HG02981 (cell line): ENCODE data around the gene SOX3.

Experiments used
- ATAC-seq: cut with Tn5 transposase; IDR thresholded peaks from one replicate; pipeline ENCODE4 v1.9.1; 2021; ENCODE audit warnings: mild to moderate bottlenecking, moderate library complexity; ENCODE audit not compliant: unreplicated experiment

The SOX3 gene

DNA sequence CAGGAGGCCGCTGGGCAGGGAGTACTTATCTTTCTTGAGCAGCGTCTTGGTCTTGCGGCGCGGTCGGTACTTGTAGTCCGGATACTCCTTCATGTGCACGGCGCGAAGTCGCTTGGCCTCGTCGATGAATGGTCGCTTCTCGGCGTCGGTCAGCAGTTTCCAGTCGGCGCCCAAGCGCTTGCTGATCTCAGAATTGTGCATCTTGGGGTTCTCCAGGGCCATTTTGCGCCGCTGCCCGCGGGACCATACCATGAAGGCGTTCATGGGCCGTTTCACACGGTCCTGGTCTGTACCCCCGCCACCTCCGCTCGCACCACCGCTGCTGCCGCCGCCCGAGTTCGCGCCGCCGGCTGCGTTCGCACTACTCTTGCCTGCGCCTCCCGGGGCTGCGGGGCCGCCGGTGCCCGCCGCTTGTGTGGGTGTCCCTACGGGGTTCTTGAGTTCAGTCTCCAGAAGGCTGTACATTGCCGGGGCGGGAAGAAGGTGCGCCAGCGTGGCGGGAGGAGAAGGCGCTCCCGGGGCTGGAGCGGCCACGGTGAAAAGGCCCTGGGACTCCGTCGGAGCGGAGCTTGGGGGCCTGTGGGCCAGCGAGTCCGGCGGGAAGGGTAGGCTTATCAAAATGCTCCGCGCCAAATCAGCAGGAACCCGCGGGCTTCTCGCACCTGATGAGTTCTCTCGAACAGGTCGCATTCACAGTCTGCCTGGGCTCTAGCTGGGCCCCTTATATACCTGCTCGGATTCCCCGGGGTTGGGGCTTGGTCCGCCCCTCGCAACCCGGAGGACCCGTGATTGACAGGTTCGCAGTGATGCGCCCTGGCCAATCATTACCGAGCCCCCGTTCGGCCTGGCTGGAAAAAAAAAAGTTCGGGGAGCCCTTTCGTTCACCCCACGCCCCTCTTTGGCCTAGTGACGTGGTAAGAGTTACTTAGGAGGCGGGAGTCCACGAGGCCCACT is at the start of gene SOX3:
SOX3 (minus strand) TSS at position 699 of the 954 bp plus-strand sequence; CDS start at position 690, 9 bp downstream.
- ATAC-seq = no peak

DNA sequence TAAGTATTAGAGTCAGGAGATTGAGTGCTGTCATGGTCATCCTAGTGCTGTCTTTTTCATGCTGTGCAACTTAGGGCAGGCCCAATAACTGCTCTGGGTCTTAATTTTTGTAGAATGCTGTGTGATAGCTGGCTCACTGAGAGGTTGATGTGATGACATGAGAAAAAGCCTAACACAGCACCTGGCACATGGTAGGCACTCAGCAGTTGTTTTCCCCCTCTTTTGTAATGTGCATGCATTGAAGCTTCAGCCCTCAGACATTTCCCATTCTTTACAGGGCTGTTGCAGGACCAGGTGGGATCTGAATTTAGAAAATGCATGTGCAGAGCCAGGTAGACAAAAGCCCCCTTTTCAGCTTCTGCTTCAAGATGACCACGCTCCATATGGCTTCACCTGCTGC is 44.1 kb upstream of the SOX3 start:
- no peak for ATAC-seq

DNA sequence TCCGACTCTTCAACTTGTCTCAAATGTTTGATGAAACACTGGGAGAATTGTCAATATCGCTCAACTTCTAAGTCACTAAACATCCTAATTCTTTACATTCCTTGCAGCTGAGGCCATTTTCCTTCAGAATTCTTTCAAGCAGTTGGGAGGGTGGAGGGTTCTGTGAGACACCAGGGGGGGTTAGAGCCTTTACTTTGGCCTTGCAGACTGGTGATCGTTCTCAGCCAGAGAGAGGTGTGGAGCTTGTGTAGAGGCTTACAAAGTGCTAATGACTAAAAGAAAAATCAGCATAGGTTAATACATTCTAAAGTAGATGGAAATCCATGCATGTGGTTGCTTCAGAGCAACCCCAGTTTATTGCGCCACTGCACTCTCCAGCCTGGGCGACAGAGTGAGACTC is 21.3 kb upstream of the SOX3 start:
- no peak for ATAC-seq

DNA sequence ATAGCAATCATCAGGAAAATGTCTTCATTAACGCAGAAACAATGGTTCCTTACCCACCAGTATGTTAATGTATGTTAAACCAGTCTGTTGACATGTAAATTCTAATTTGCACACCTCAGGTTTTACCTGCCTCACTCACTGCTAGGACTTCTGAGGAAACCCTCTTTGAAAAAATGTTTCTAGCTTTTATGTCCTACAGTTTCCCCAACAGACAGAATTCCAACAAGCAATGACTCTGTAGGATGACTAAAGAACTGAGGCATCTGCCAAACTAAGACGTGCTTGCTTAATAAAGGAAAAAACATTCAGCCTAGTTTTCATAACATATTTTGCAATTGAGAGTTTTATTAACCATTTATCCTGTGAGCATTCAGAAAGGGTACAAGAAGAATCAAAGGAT is 20.6 kb upstream of the SOX3 start:
- ATAC-seq = no peak

DNA sequence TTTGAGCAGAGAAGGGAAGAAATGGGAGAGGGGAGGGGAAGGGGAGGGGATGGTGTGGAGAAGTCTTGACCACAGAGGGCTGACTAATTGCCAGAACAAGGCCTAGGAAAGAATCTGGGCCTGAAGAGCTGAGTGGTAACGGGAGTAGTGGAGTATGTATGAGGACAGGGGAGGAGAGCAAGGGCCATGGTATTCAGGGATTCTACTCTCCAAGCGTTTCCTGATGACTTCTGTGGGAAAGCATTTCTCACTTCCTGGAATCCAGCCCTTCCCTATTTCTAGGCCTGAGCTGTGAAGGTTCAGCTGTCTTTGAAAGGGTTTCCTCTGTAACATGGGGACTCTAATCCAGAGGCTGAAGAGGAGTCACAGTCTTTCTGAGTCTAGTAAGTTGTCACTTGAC is 19.7 kb upstream of the SOX3 start:
- ATAC-seq = no peak

DNA sequence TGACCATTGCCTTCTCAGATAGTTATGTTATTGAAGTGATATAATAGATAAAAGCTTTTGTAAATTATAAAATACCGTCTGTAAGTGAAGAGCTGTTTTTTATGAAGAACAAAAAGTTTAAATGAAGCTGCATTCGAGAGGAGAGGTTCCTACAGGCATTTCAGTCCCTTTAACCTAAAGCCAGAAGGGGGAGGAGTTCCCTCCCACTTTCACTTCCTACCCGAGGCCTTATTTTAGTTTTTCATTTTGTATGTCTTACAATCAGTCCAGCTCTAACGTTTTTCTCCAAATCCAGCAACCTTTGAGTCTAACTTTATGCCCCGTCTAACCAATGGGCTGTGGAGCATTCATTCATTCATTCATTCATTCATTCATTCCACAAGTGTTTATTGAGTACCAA is 16.5 kb upstream of the SOX3 start:
- no peak for ATAC-seq

DNA sequence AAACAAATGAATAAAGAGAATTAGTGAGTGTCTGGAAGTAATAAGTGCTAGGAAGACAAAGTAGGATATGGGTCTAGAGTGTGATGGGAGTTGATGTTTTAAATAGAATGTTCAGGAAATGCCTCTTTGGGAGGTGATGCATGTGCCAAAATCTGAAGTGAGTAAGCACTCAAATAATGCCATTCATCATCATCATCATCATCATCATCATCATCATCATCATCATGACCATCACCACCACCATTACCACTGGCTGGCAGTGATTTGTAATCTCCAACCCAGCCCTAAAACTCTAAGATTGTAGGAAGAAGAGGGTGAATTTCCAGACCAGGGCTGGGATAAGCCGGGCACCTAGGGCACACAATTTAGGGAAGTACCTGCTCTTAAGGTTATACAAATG is 9.7 kb upstream of the SOX3 start:
- no peak for ATAC-seq

DNA sequence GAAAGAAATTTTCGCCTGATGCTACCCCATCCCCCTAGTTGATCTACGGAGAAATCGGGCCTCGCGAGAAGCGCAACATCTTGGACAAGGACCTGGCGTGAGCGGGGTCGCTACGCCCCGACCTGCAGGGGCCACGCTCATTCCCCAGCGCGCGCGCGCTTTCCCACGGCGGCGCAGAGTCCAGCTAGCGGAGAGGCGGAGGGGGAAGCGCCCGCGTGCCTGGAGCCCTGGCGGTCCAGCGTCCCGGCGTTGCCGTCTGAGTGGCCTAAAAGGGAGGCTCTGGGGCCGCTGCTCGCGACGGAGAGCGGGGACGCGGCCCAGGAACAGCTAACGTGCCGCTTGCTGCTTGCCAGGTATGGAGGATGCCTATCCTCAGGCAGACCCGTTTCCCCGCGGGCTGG is 6.0 kb upstream of the SOX3 start:
- no peak for ATAC-seq

DNA sequence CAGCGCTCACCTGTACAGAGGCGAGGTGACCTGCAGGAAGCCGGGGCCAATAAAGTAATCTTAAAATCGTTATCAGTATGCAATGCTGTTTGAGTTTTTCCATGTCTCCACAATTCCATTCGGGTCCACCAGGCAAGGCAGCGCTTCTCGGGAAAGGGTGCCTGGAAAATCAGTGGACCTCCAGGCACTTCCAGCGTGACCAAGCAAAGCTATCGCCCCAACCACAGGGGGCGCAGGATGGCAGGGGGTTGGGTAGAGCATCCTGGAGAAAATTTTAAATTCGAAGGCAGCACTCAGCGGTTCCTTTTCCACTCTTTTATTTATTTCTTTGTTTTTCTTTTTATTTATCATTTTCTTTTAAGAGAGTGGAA is 5.4 kb upstream of the SOX3 start:
- no peak for ATAC-seq

DNA sequence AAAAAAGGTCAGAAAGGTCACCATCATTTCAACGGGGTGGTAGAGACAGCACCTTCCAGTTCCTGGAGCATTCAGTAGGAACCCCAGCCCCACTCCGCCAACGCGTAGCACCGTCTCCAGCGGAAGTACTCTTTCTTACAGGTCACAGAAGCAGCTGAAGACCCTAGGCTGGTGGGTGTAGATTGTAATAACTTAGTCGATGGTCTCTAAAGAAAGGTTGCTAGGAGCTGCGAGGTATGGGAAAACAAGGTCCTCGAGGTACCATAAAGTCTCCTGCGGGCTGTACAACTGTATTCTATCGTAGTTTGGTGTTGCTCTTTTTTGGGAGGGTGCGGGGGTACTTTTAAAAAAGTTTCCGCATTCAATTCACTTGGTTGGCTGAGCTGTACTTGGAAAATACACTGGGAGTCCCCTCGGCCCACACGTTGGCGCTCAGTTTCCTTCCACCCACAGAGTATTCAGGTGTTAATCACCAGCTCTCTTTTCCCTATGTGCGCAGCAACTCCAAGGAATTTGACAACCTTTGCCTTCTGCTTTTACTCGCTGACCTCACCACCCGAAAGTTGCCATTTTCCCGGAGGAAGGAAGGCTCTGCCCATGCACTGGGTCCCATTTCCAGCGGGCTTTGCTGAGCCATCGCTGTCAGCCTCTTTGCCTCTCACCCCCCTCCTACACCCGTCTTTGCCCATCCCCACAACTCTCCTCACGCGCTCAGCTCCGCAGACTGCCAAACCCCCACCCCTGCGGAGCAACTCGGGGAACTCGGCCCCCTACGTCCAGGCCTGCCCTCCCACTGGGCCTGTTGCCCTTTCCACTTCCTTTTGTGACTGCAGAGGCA is 4.8 kb upstream of the SOX3 start:
- ATAC-seq = no peak

DNA sequence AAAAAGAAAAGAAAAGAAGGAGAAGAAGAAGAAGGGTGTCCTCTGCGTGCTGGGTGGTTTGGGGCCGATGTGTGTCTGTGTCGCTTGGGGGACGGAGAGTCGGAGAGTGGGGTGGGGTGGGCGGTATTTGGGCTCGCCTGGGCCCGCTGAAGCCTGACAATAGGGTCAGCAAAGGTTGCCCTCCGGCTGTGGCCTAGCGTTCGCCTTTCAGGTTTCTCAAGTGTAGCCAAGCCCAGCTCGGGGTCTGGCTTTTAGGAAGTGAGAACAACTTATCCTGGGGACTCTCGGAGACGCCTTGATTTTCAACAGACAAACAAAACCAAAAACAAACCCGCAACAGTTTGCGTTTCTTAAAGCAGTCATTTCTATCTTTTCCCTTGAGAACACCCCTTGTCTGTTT is 4.1 kb upstream of the SOX3 start:
- ATAC-seq = no peak

DNA sequence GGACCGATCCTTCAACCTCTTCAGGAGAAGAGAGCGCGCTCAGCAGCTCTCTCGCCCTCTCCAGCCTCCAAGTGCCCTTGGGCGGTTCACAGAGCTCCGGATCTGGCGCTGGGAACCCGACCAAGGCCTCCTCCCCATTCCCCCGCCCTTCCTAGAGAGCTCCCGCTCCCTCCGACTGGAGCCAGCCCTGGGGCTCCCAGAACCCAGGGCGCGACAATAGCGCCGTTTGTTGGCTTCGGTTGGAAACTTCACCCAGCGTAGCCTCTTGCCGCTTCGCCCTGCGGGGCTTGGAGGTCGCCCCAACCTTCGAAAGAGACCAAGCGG is 3.1 kb upstream of the SOX3 start:
- ATAC-seq = no peak

DNA sequence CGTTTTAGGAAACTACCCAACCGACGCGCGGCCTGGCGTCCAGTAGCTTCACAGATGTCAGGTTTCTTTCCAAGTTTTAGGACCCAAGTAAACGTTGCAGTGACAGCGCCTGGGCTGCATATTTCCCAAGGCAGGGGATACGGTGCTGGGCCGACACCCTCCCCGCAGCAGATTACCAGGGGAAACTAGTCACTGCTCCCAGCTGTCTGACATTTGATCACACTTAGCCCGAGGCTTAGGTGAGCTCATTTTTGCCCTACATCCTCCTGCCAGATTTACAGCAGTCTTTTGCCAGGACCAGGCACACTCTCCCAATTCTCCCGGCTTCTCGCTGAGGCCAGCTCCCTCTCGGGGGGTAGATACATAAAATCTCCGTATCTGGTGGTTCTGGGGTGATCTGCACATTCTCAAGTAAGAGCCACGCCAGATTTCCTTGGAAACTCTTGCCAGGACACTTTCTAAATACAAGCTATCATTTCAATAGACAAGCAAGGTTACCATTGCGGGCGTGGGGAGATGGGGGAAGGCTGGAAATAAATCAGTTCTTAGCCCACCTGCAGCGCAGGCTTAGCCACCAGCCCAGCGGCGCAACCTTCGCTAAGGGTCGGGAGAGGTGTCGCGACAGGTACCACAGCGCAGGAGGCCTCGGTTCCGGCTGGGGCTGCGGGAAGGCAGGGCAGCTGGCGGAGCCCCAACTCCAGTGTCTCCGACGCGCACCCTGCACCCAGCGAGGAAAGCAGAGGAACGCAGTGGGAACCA is 2.5 kb upstream of the SOX3 start:
- no peak for ATAC-seq

DNA sequence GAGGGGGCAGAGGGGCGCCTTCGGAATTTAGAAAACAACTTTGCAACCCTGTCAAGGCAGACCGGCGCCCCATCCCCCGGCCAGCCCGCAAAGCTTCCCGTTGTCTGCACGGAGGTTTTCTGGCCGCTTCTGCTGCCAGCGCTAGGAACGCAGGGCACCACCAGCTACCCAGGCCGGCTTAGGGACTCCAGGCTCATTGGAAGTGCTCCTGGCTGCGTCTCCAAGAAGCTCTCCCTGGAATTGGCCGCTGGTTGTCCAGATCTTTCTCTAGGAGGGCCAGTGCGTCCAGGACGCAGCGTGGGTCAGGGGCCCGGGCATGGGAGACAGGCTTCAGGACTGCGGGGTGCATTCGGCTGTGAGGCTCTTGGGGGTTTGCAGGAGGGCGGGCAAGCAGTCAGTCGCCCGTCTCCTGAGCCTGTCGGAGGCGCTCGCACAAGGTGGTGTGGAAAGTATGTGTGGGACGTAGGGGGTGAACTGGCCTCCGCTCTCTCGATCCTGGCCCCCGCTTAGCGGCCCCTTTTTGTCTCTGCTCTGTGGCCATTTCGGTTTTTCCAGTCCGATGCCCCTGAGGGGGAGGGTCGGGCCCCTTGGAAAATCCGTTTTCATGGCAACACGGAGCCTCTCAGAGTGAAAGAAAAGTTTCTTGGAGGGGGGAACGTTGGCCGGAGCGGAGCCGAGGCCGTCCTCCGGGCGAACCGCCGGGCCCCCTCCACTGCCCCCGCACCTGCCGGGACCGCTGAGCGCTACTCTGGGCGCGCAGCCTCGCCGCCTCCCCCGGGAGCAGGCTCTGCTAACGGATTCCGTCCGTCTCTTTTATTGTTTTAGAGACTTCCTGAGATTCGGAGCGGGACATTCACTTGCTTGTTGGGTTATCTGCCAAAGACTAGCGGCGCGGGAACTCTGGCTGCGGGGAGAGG is 810 bp upstream of the SOX3 start:
- no peak for ATAC-seq

DNA sequence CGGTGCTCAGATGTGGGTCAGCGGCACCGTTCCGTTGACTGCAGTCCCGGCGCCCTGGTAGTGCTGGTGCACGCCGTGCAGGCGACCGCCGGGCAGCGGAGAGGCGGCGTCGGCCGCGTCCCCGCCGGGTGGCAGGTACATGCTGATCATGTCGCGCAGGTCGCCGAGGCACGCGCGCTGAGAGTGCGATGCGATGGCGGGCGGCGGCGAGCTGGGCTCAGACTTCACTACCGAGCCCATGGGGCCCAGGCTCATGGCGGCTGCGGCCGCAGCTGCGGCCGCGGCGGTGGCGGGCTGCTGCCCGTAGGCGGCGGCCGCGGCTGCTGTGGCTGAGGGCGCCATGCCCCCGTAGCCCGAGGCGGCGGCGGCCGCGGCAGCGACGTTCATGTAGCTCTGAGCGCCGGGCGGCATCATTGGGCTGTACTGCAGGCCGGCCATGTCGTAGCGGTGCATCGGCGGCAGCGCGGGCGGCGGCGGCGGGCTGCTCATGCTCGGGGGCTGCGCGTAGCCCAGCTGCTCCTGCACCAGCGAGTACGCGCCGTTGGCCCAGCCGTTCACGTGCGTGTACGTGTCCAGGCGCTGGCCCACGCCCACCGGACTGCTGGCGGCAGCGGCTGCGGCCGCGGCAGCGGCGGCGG is 1.0 kb downstream of the SOX3 start:
- ATAC-seq = no peak

DNA sequence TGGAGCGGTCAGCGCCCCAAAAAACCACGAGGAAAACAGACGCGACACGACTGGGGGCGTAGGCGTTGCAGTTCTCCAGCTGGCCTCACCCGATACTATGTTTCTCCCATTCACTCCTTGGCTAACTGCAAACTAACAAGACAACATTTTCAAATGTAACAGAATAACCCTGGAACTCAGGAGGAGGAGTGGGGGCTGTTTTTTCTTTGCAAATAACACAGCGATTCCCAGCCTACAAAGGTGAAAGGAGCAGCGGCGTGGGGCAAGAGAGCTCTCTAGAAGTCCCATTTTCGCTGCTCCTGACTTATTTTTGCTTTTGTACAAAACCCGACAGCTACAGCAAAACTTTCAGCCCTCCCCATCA is 1.6 kb downstream of the SOX3 start:
- ATAC-seq = no peak

DNA sequence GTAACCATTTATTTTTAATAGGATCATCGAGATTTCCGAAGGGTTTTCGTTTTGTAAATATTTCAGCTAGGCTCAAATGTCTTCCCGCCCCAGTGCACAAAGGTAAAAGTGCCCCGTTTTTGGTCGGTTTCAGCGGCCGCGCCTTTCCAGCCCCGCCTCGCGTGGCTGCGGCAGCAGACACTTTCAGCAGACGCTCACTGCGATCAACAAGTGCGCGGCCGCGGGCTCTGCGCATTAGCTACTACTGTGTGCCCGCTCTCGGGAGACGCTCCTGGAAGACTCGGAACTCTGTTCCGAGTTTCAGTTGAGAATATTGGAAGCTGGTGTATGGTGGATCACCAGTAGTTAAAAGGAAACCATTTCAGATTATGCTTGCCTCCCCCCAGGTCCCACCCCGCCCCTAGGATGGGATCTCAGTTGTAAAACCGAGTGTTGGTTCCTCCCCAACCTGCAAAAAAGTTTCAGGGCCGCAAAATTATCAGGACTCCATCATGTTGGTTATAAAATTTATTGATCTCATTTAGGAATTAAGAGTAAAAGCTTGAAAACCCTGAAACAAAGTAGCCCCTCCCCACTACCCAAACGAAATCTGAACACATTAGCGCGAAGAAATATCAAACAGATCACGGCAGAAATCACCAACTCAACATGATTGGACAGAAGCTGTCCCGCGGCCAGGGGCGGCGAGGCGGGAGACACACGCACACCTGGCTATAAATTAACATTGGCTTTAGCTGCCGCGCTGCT is 2.2 kb downstream of the SOX3 start:
- ATAC-seq = no peak

DNA sequence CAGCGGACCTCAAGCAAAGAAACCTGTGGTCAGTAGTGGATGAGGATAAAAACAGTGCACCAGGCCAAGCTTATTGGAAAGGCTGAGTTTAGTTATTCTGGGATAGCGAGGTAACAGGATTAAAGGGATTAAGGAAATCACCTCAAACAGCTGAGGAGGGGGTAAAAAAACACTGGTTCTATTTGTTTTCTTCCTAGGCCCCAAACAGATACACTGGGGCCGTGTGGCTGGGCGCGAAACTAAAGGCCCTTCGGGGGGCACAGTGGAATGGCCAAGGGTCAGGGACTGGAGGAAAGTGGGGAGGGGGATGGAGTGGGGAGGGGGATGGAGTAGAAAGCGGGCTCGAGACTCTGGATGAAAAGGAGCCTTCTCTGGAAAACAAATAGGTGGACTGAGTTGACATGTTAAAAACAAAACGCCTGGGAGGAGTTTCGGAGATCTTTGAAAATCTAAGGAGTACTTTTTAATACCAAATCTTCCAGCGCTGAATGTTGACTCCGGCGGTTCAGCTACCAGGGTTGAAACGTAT is 2.9 kb downstream of the SOX3 start:
- ATAC-seq = no peak

DNA sequence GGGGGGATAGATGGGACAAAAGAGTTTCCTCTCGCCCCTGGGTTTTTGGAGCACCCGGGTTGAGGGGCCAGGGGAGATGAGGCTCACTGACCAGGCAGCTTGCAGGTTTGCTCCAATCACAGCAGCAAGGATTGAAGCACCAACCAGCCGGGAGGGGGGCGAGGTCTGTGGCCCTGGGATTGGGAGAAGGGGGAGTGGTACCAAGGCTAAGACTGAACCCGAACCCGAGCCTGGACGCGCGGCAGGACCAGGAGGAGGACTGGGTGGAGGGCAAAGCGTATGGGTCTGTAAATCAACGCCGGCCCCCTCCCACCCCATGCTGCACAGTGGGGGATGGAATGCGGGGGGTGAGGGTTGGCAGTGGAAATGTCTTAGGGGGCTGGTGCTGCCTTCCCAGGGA is 3.5 kb downstream of the SOX3 start:
- ATAC-seq = no peak
